ENCODE measurements around the gene IRAK3.

DNA sequence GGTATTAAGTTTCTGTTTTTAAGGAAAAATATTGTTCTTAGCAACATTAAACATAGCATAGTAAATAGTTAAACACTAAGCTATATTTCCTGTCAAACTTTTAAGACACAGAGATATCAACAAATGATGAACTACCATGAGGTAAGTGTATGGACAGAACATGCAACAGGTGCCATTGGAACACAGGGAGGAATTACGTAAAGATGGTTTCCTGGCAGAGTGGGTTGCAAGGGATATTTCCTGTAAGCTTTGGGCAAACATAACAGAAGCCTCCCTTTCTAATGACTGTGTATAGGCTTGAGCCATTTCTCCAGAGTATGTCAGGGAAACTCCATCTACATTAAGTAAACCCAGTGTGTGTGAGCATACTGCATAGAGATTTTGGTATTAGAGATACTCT is 81.6 kb downstream of the IRAK3 start:
- no peak for TF ChIP-seq CTCF (IDR thresholded peaks at IDR 0.05; ENCODE audit: extremely low read depth in 1 of 2, insufficient read depth in 1 of 2, low read depth in 1 of 2, low read length in 2 of 2)
- no peak for TF ChIP-seq MYC (IDR thresholded peaks at IDR 0.05; ENCODE audit: low read depth, low read length)
- TF ChIP-seq POLR2A (IDR thresholded peaks at IDR 0.05; ENCODE audit: low read depth, low read length), result no peak
- no peak for TF ChIP-seq FOS (IDR thresholded peaks at IDR 0.05; ENCODE audit: borderline replicate concordance, insufficient read depth, low read length)
- no peak for TF ChIP-seq JUN (IDR thresholded peaks at IDR 0.05; ENCODE audit: borderline replicate concordance, insufficient read depth, insufficient read length, low read depth)
- no peak for TF ChIP-seq POLR2AphosphoS5 (IDR thresholded peaks at IDR 0.05; ENCODE audit: insufficient read depth, low read depth, low read length)
- no peak for TF ChIP-seq GATA2 (IDR thresholded peaks at IDR 0.05; ENCODE audit: insufficient read depth, insufficient read length, low read depth, low read length)
- TF ChIP-seq, protein P1, sequence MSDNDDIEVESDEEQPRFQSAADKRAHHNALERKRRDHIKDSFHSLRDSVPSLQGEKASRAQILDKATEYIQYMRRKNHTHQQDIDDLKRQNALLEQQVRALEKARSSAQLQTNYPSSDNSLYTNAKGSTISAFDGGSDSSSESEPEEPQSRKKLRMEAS (IDR thresholded peaks at IDR 0.05; ENCODE audit: insufficient read depth, insufficient read length), result no peak
- no peak for TF ChIP-seq EZH2 (IDR thresholded peaks at IDR 0.05; ENCODE audit: borderline replicate concordance, low read depth, low read length, severe bottlenecking)

Data from endothelial cell of umbilical vein (primary cell).